Measurements from ENCODE around the gene VCL.
"Not testable (repeated sequence)": the region's sequence is repeated elsewhere in the genome, so short reads cannot be mapped to it uniquely, and the experiment has no call there.

DNA sequence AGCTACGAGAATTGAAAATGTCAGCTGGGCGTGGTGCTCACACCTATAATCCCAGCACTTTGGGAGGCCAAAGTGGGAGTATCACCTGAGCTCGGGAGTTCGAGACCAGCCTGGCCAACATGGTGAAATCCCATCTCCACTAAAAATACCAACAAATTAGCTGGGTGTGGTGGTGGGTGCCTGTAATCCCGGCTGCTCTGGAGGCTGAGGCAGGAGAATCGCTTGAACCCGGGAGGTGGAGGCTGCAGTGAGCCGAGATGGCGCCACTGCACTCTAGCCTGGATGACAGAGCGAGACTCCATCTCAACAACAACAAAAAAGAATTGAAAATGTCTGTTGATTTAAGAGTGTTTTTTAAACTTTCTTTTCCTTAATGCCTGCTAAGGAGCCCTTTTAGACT lies 149.1 kb downstream of the VCL start:
- TF ChIP-seq CTCF, POLR2A, POLR2AphosphoS5 (IDR thresholded peaks at IDR 0.05): not testable (repeated sequence)
